ENCODE data around the gene CCDC102B. TPM values are rescaled to one million over a fixed set of nuclear protein-coding genes. Genes with fewer than 3 reads are reported as not detected.

CCDC102B gene
- total RNA-seq, 6 experiments from 2014 or later = 1.2 to 3.5 (median 2.5) TPM

GRCh38 chr18:68918216-68918615 lies 120.3 kb downstream of the CCDC102B start:
- TF ChIP-seq CTCF (IDR thresholded peaks at IDR 0.05) = no peak
- no peak overlapping the region for H3K4me3 Mint-ChIP-seq
- peaks cover 11% of the 10 kb centered on the region for H3K4me1 Mint-ChIP-seq (ENCODE audit: low read depth)
- H3K9me3 Mint-ChIP-seq = no peaks in the 10 kb centered on the region
- H3K27ac Mint-ChIP-seq = no peak overlapping the region
- no peaks in the 10 kb centered on the region; the same call in 1 of the 2 replicates for H3K27me3 Mint-ChIP-seq (ENCODE audit: insufficient read depth)
- no peaks in the 10 kb centered on the region for H3K36me3 Mint-ChIP-seq (ENCODE audit: low read depth)
- no peak for DNase-seq

- DNase-seq = no peak
- Mint-ChIP-seq H3K9me3 (no peaks in the 10 kb centered on the region), H3K27ac (no peak overlapping the region), H3K36me3 (ENCODE audit: low read depth) (no peaks in the 10 kb centered on the region), H3K4me3 (no peak overlapping the region), H3K4me1 (ENCODE audit: low read depth) (peaks cover 11% of the 10 kb centered on the region), H3K27me3 (ENCODE audit: insufficient read depth) (no peaks in the 10 kb centered on the region; the same call in 1 of the 2 replicates)
- TF ChIP-seq CTCF (IDR thresholded peaks at IDR 0.05) = no peak
These were observed 122.0 kb downstream of the CCDC102B start for GRCh38 chr18:68919900-68920299.

- no peak overlapping the region for H3K4me3 Mint-ChIP-seq
- H3K27ac Mint-ChIP-seq = no peak overlapping the region
- DNase-seq = no peak
These were observed 124.5 kb downstream of the CCDC102B start for GRCh38 chr18:68922392-68922791.

GRCh38 chr18:68925268-68925667 lies 127.4 kb downstream of the CCDC102B start:
- Mint-ChIP-seq H3K36me3 (ENCODE audit: low read depth) (no peaks in the 10 kb centered on the region), H3K4me3 (no peak overlapping the region), H3K27me3 (ENCODE audit: insufficient read depth) (no peaks in the 10 kb centered on the region), H3K9me3 (no peaks in the 10 kb centered on the region), H3K27ac (no peak overlapping the region), H3K4me1 (ENCODE audit: low read depth) (no peaks in the 10 kb centered on the region)
- DNase-seq = no peak
- TF ChIP-seq CTCF (IDR thresholded peaks at IDR 0.05) = no peak

More at GRCh38 chr18:68922392-68922791, 124.5 kb downstream of the CCDC102B start:
- no peak for TF ChIP-seq CTCF (IDR thresholded peaks at IDR 0.05)
- H3K9me3 Mint-ChIP-seq = no peaks in the 10 kb centered on the region
- peaks cover under 1% of the 10 kb centered on the region; the same call in 1 of the 2 replicates for H3K4me1 Mint-ChIP-seq (ENCODE audit: low read depth)
- no peaks in the 10 kb centered on the region for H3K36me3 Mint-ChIP-seq (ENCODE audit: low read depth)
- no peaks in the 10 kb centered on the region for H3K27me3 Mint-ChIP-seq (ENCODE audit: insufficient read depth)

- H3K27ac Mint-ChIP-seq = no peak overlapping the region
- no peak for TF ChIP-seq CTCF (IDR thresholded peaks at IDR 0.05)
- H3K4me3 Mint-ChIP-seq = no peak overlapping the region
- H3K36me3 Mint-ChIP-seq (ENCODE audit: low read depth) = no peaks in the 10 kb centered on the region
- no peaks in the 10 kb centered on the region for H3K4me1 Mint-ChIP-seq (ENCODE audit: low read depth)
- no peak for DNase-seq
- no peaks in the 10 kb centered on the region for H3K27me3 Mint-ChIP-seq (ENCODE audit: insufficient read depth)
- no peaks in the 10 kb centered on the region for H3K9me3 Mint-ChIP-seq
These were observed 131.1 kb downstream of the CCDC102B start for GRCh38 chr18:68928762-68929675.
